HCT116 (cell line): ENCODE data around the gene LRP1B. TPM values are rescaled to one million over a fixed set of nuclear protein-coding genes. Genes with fewer than 3 reads are reported as not detected.

ENCODE experiments used
- ATAC-seq: fragments of 200-7000 bp; cut with Tn5 transposase; 2 replicates; pipeline ENCODE4 v1.9.1; 2020; ENCODE audit warnings: mild to moderate bottlenecking, moderate library complexity
- BruUV-seq: library from RNA; stranded (reverse); fragments of 400-500 nt; replicated peaks from 2 replicates; lab custom pipeline; 2021; lab: Mats Ljungman, UMichigan
- CTCF ChIA-PET: fragments of 300-600 bp; sonication (Branson Sonifier 250); formaldehyde crosslinking; loops from one replicate; lab custom pipeline; 2021; ENCODE audit warnings: antibody characterized with exemption; lab: Charles Lee
- POLR2A ChIA-PET: fragments of 300-600, 350-600 bp; sonication (Branson Sonifier 250); formaldehyde crosslinking; loops from one replicate; lab custom pipeline; 2021; ENCODE audit warnings: antibody characterized with exemption; lab: Charles Lee
- RAD21 ChIA-PET, 2 experiments: fragments of 300-600 bp; sonication (Branson Sonifier 250); formaldehyde crosslinking; loops; one replicate each; lab custom pipeline; 2023; ENCODE audit warnings: low total read pairs in 2 of 2; ENCODE audit not compliant: uncharacterized antibody in 2 of 2, unreplicated experiment in 2 of 2, low non-redundant PET in 1 of 2; lab: Charles Lee
- DNase-seq: peaks from one replicate; pipeline ENCODE4 v3.0.0-alpha.2; 2010; ENCODE audit warnings: low read depth, low spot score
- H2AFZ ChIP-seq: fragments of 200-600 bp; shearing (Covaris generic), sonication (generic); 2 replicates; pipeline ENCODE4 v1.6.1; 2017; ENCODE audit warnings: low read depth, mixed run types, mixed read lengths, antibody characterized with exemption, low read length; ENCODE audit not compliant: poor library complexity, severe bottlenecking
- H3K27ac ChIP-seq: 2 replicates; pipeline ENCODE4 v1.5.1; 2012; ENCODE audit warnings: low read depth, low read length
- H3K27me3 ChIP-seq: fragments of 200-600 bp; sonication (generic); 2 replicates; pipeline ENCODE4 v1.6.1; 2016; ENCODE audit warnings: mixed run types, low read length, mixed read lengths; ENCODE audit not compliant: insufficient read depth
- H3K36me3 ChIP-seq, 2 experiments: fragments of 200-500 bp in 1 of 2; fragments of 200-600 bp in 1 of 2; sonication (Bioruptor generic) in 1 of 2; sonication (generic) in 1 of 2; 2 replicates each; pipeline versions ENCODE4 v1.5.1 to v1.6.1; 2014 to 2016; ENCODE audit warnings: low read length in 2 of 2, inconsistent platforms in 1 of 2, mixed read lengths in 1 of 2, mixed run types in 1 of 2; ENCODE audit not compliant: insufficient read depth in 2 of 2, control insufficient read depth in 1 of 2
- H3K4me1 ChIP-seq, 2 experiments: fragments of 200-600 bp in 1 of 2; sonication (generic) in 1 of 2; 2 replicates each; pipeline versions ENCODE4 v1.5.1 to v1.6.1; 2012 to 2017; ENCODE audit warnings: low read length in 2 of 2, inconsistent platforms in 1 of 2, mild to moderate bottlenecking in 1 of 2, mixed read lengths in 1 of 2, mixed run types in 1 of 2, moderate library complexity in 1 of 2; ENCODE audit not compliant: insufficient read depth in 2 of 2, control insufficient read depth in 1 of 2
- H3K4me2 ChIP-seq: fragments of 200-600 bp; sonication (generic); 2 replicates; pipeline ENCODE4 v1.6.1; 2017; ENCODE audit warnings: mixed run types, low read length, mixed read lengths
- H3K4me3 ChIP-seq, 2 experiments: fragments of 200-600 bp in 1 of 2; sonication (generic) in 1 of 2; replicated peaks in 1 of 2; 2 replicates each; pipeline ENCODE4 v1.5.1; 2011 to 2016; ENCODE audit warnings: low read length in 2 of 2, control low read depth in 1 of 2, low read depth in 1 of 2, mild to moderate bottlenecking in 1 of 2, mixed read lengths in 1 of 2, mixed run types in 1 of 2
- H3K79me2 ChIP-seq: fragments of 200-600 bp; sonication (generic); 2 replicates; pipeline ENCODE4 v1.6.1; 2017; ENCODE audit warnings: mild to moderate bottlenecking, mixed run types, low read length, moderate library complexity, mixed read lengths; ENCODE audit not compliant: insufficient read depth
- H3K9ac ChIP-seq: fragments of 200-600 bp; sonication (generic); 2 replicates; pipeline ENCODE4 v1.6.1; 2016; ENCODE audit warnings: low read length, mixed read lengths
- H3K9me2 ChIP-seq: fragments of 200-600 bp; sonication (generic), shearing (Covaris generic); 2 replicates; pipeline ENCODE4 v1.6.1; 2017; ENCODE audit warnings: mixed run types, mild to moderate bottlenecking, moderate library complexity; ENCODE audit not compliant: insufficient read depth
- H3K9me3 ChIP-seq, 2 experiments: fragments of 200-500 bp in 1 of 2; fragments of 200-600 bp in 1 of 2; sonication (Bioruptor generic) in 1 of 2; sonication (generic) in 1 of 2; 2 replicates each; pipeline ENCODE4 v1.6.1; 2014 to 2017; ENCODE audit warnings: low read length in 2 of 2, mixed read lengths in 2 of 2, inconsistent platforms in 1 of 2, low read depth in 1 of 2, mild to moderate bottlenecking in 1 of 2, mixed run types in 1 of 2, moderate library complexity in 1 of 2; ENCODE audit not compliant: control insufficient read depth in 1 of 2, insufficient read depth in 1 of 2
- H4K20me1 ChIP-seq: fragments of 200-600 bp; sonication (generic), shearing (Covaris generic); 2 replicates; pipeline ENCODE4 v1.6.1; 2017; ENCODE audit warnings: mixed run types, mild to moderate bottlenecking, moderate library complexity; ENCODE audit not compliant: insufficient read depth
- CEBPB ChIP-seq: IDR thresholded peaks from 2 replicates; pipeline ENCODE4 v1.6.1; 2012; ENCODE audit warnings: low read depth
- CTCF ChIP-seq, 3 experiments: fragments of 200-600 bp in 1 of 3; sonication (generic) in 1 of 3; IDR thresholded peaks in 2 of 3; conservative IDR thresholded peaks in 1 of 3; 2 replicates each; pipeline ENCODE4 v1.5.1; 2012 to 2017; ENCODE audit warnings: low read depth in 2 of 3, low read length in 2 of 3, antibody characterized with exemption in 1 of 3, borderline replicate concordance in 1 of 3, control low read depth in 1 of 3, mild to moderate bottlenecking in 1 of 3, mixed read lengths in 1 of 3, mixed run types in 1 of 3, moderate library complexity in 1 of 3; ENCODE audit not compliant: insufficient read depth in 1 of 3
- EZH2phosphoT487 ChIP-seq: fragments of 200-600 bp; IDR thresholded peaks from 2 replicates; pipeline ENCODE4 v1.6.1; 2018; ENCODE audit warnings: antibody characterized with exemption, borderline replicate concordance
- FOSL1 ChIP-seq: IDR thresholded peaks from 2 replicates; pipeline ENCODE4 v1.6.1; 2012; ENCODE audit warnings: low read depth
- JUND ChIP-seq: IDR thresholded peaks from 2 replicates; pipeline ENCODE4 v1.6.1; 2012
- MAX ChIP-seq: IDR thresholded peaks from 2 replicates; pipeline ENCODE4 v1.6.1; 2012
- POLR2AphosphoS5 ChIP-seq: IDR thresholded peaks from 2 replicates; pipeline ENCODE4 v1.6.1; 2011; ENCODE audit warnings: mild to moderate bottlenecking, low read depth, low read length, moderate library complexity
- RAD21 ChIP-seq: IDR thresholded peaks from 2 replicates; pipeline ENCODE4 v1.6.1; 2012; ENCODE audit warnings: low read depth, mild to moderate bottlenecking
- SIN3A ChIP-seq: IDR thresholded peaks from 2 replicates; pipeline ENCODE4 v1.6.1; 2012; ENCODE audit warnings: low read depth
- SRF ChIP-seq: IDR thresholded peaks from 2 replicates; pipeline ENCODE4 v1.6.1; 2012; ENCODE audit warnings: low read depth
- TCF7L2 ChIP-seq: IDR thresholded peaks from 2 replicates; pipeline ENCODE4 v1.7.0; 2011; ENCODE audit warnings: borderline replicate concordance, inconsistent platforms; ENCODE audit not compliant: insufficient read depth, insufficient read length; ENCODE audit errors: extremely low read depth
- ZBTB33 ChIP-seq: IDR thresholded peaks from 2 replicates; pipeline ENCODE4 v1.6.1; 2011; ENCODE audit warnings: mild to moderate bottlenecking, low read length, moderate library complexity; ENCODE audit not compliant: insufficient replicate concordance; ENCODE audit errors: extremely low read depth
- ZNF274 ChIP-seq: fragments of 200-500 bp; sonication (Bioruptor generic); IDR thresholded peaks from 2 replicates; pipeline ENCODE4 v1.6.1; 2014; ENCODE audit warnings: mild to moderate bottlenecking, low read depth, low read length, inconsistent platforms
- intact Hi-C: fragments of 100-400 bp; cut with micrococcal nuclease; formaldehyde crosslinking; loops from 2 replicates; pipeline ENCODE4 v1.10.0; 2022
- total RNA-seq: library from RNA; stranded (reverse); gene quantifications from one replicate; pipeline ENCODE4 v1.2.1, GENCODE V29; 2021; ENCODE audit not compliant: unreplicated experiment

The LRP1B gene
- total RNA-seq, 1 experiment from 2014 or later: 0.34 TPM

GRCh38 chr2:142056784-142057183 is 74.0 kb downstream of the LRP1B start:
- DNase-seq (no peak), ATAC-seq (no peak)
- RAD21 ChIA-PET: no interaction called here
- Histone ChIP-seq H3K4me2 (no peak overlapping the region), H3K79me2 (no peaks in the 10 kb centered on the region), H3K27me3 (no peaks in the 10 kb centered on the region), H3K9me2 (no peaks in the 10 kb centered on the region), H3K36me3 (no peaks in the 10 kb centered on the region), H3K9me3 (no peaks in the 10 kb centered on the region), H3K4me3 (no peak overlapping the region), H3K9ac (no peak overlapping the region), H4K20me1 (no peaks in the 10 kb centered on the region), H2AFZ (no peak overlapping the region), H3K4me1 (no peaks in the 10 kb centered on the region), H3K27ac (no peak overlapping the region)
- TF ChIP-seq CTCF (IDR thresholded peaks at IDR 0.05 in 2 of 3, conservative IDR thresholded peaks at IDR 0.05 in 1 of 3; ENCODE audit: borderline replicate concordance in 1 of 3, insufficient read depth in 1 of 3, low read depth in 2 of 3, low read length in 2 of 3) (no peak), ZBTB33 (no peak), ZNF274 (no peak), TCF7L2 (no peak), JUND (no peak), POLR2AphosphoS5 (no peak), FOSL1 (no peak), CEBPB (no peak), MAX (no peak), EZH2phosphoT487 (no peak), SRF (no peak), SIN3A (no peak), RAD21 (no peak)
- BruUV-seq: no TSS peak
- POLR2A ChIA-PET: no interaction called here
- CTCF ChIA-PET: no interaction called here
- intact Hi-C loops: no loop called here
